Mucosa of rectum (tissue), 2 donors: Measurements from ENCODE around the gene MAP2K5.

Source experiments
- H3K27ac ChIP-seq, 2 donors: one replicate each; pipeline ENCODE4 v1.7.0; 2013; ENCODE audit warnings: inconsistent platforms in 2 of 2, low read depth in 2 of 2, low read length in 2 of 2
- H3K27me3 ChIP-seq, 2 donors: one replicate each; pipeline ENCODE4 v1.7.0; 2013; ENCODE audit warnings: low read length in 2 of 2; ENCODE audit not compliant: control insufficient read depth in 2 of 2, insufficient read depth in 2 of 2
- H3K36me3 ChIP-seq, 2 donors: one replicate each; pipeline ENCODE4 v1.7.0; 2013; ENCODE audit warnings: low read length in 2 of 2; ENCODE audit not compliant: control insufficient read depth in 2 of 2, insufficient read depth in 2 of 2
- H3K4me1 ChIP-seq, 2 donors: one replicate each; pipeline ENCODE4 v1.7.0; 2013; ENCODE audit warnings: low read length in 2 of 2, mild to moderate bottlenecking in 1 of 2; ENCODE audit not compliant: control insufficient read depth in 2 of 2, insufficient read depth in 2 of 2
- H3K4me3 ChIP-seq, 2 donors: one replicate each; pipeline ENCODE4 v1.7.0; 2013; ENCODE audit warnings: low read length in 2 of 2
- H3K9ac ChIP-seq, 2 donors: one replicate each; pipeline ENCODE4 v1.7.0; 2013; ENCODE audit warnings: low read length in 2 of 2, low read depth in 1 of 2, mild to moderate bottlenecking in 1 of 2
- H3K9me3 ChIP-seq, 2 donors: one replicate each; pipeline ENCODE4 v1.7.0; 2013; ENCODE audit warnings: low read length in 2 of 2; ENCODE audit not compliant: control insufficient read depth in 2 of 2
- donor health status: healthy.
- donor health status: Normal muscosa, but diverticular disease.

Gene MAP2K5

DNA sequence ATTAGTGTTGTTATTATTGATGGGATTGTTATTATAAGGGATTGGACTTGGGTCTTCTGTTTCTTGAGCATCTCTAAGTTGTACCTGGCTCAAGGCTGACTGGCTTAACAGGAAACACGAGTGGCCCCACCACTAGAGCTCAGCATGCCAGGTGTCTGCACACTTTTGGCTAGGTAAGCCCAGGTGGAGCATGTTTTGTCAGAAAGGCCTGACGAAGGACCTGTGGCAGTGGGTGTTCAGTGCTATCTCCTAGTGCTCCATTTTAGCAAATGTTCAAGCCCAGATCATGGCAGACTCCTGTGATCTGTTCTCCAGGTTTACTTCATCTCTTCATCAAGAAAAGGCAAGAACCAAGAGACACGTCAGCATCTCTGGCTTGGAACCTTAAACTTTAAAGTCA lies 3.4 kb downstream of the MAP2K5 start:
- H3K4me1 ChIP-seq: peaks cover 27 to 28% of the 10 kb centered on the region in 2 donors
- H3K4me3 ChIP-seq: no peak overlapping the region
- no peaks in the 10 kb centered on the region for H3K9me3 ChIP-seq
- no peak overlapping the region for H3K9ac ChIP-seq
- no peak overlapping the region for H3K27ac ChIP-seq
- peaks cover 3 to 5% of the 10 kb centered on the region in 2 donors for H3K36me3 ChIP-seq
- no peaks in the 10 kb centered on the region for H3K27me3 ChIP-seq

DNA sequence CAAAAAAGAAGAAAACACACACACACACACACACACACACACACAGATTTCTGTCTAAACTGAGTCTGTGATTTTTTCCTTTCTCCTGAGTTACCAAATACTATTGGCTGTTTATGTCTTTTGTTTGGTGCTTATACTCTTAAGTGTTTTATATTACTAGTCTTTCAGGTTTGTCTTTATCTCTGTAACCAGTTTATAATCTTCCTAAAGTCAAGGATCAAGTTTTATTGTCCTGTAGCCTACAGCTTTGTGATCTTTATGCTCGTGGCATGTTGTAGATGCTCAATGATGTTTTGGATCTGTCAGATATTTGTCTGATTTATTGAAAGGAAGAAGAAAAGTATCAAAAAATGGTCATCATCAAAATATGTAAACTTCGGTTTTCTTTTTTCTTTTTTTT lies 4.6 kb downstream of the MAP2K5 start:
- Histone ChIP-seq H3K9ac (no peak overlapping the region), H3K36me3 (peaks cover 7 to 11% of the 10 kb centered on the region in 2 donors), H3K27me3 (no peaks in the 10 kb centered on the region), H3K27ac (peak overlapping the region; percentile 16 to 62), H3K4me3 (no peak overlapping the region), H3K4me1 (peaks cover 24 to 27% of the 10 kb centered on the region in 2 donors), H3K9me3 (no peaks in the 10 kb centered on the region)

DNA sequence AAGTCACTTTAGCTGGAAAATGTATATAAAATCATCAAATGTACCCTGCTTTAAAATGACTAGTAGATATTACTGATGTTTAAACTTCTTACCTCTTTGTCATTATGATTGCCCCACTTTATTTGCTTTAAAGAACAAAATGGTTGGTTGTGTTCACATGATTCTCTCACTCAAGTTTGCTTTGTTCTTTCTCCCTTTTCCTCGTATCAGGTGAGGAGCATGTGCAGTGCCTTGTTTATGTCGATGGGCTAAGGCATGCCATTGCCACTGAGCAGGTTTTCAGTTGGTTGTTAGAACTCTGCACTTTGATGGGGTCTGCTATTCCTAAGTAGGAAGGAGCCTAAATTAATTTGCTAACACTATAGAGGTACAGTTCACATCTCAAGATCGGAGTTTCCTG lies 5.3 kb downstream of the MAP2K5 start:
- H3K4me3 ChIP-seq: no peak overlapping the region
- peaks cover 24 to 27% of the 10 kb centered on the region in 2 donors for H3K4me1 ChIP-seq
- peaks cover 7 to 11% of the 10 kb centered on the region in 2 donors for H3K36me3 ChIP-seq
- H3K9me3 ChIP-seq: no peaks in the 10 kb centered on the region
- H3K27me3 ChIP-seq: no peaks in the 10 kb centered on the region
- H3K27ac ChIP-seq: no peak overlapping the region
- no peak overlapping the region for H3K9ac ChIP-seq

DNA sequence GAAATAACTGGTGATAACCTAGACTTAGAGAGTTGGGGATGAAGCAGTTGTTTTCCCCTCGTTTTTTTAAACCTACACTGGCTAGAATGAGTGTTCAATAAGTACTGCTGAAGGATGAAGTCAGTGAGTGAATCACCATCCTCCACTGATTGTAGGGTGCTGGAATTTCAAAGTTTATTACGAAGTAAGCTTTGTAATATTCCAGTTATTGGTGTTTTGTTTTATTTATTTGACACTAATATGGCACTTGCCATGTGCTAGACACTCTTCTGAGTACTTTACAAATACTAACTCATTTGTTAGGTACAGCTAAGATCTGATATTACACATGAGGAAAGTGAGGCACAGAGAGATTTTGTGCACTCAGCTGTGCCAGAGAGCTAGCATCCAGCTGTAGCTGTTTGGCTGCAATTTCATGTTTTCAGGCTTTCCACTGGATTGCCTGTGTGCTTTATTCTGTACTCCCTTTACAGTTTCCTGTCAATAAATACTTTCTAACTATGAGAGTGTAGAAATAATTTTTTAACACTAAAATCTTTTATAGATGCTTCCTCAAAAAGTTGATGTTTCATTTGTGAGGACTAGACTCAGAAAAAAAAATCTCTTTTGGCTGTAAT lies 5.8 kb downstream of the MAP2K5 start:
- no peaks in the 10 kb centered on the region for H3K27me3 ChIP-seq
- no peak overlapping the region for H3K4me3 ChIP-seq
- H3K36me3 ChIP-seq: peaks cover 7 to 11% of the 10 kb centered on the region in 2 donors
- no peak overlapping the region for H3K9ac ChIP-seq
- no peaks in the 10 kb centered on the region for H3K9me3 ChIP-seq
- H3K4me1 ChIP-seq: peaks cover 19 to 23% of the 10 kb centered on the region in 2 donors
- peak overlapping the region in 1 of 2 donors; percentile 24 for H3K27ac ChIP-seq

DNA sequence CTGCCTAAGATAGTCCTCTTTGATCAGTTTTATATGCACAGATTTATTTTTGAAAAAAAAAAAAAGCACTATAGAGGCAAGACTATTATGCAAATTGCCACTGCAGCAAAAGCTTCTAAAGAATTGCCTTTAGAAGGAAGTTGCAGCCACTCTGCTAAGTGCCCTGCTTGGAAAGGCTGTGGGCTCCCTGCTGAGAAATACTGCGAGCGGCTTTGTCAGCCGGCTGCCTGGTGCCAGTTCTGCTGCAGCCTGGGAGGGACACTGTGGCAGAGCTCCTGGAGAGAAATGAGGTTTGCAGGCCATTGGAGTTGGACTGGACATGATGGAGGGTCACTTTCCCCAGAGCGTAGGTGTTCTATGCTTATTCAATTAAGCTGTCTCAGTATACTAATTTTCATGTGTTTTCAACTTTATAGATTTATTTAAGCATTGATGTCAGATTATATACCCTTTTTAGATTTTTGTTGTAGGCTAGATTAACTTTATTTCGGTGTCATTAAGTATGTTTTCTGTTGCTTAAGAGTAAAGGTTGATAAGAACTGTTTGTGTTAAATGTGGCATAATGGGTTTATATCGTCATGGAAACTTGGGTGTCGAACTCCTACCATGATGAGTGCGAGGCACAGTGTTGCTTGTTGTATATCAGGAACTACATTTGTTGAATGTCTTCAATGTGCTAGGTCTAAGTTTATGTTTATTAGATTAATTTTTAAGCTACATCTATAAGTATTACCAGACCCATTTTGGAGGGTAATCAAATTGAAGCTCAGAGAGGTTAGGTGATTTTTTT lies 6.6 kb downstream of the MAP2K5 start:
- H3K27ac ChIP-seq: peak overlapping the region in 1 of 2 donors; percentile 24
- H3K9me3 ChIP-seq: no peaks in the 10 kb centered on the region
- peak overlapping the region; percentile 4 to 18 for H3K9ac ChIP-seq
- peaks cover 7 to 11% of the 10 kb centered on the region in 2 donors for H3K36me3 ChIP-seq
- no peaks in the 10 kb centered on the region for H3K27me3 ChIP-seq
- peaks cover 12 to 17% of the 10 kb centered on the region in 2 donors for H3K4me1 ChIP-seq
- peak overlapping the region in 1 of 2 donors; percentile 55 for H3K4me3 ChIP-seq

DNA sequence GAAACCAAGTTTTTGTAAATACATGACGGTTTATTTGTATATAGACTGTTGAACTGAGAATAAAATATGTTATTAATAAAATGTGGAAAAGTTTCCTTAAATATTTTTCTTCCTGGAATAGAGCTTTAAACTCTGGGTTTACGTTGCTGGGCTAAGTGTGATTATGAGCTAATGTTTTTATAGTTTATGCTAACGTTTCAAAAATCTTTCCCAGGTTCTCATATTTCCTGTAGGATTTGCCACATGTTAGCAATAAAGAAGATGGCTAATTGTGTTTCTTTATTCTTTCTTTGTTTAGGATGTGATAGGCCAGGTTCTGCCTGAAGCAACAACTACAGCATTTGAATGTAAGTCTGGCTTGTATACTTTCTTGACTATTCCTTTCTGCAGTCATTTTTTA lies 7.2 kb downstream of the MAP2K5 start:
- H3K9ac ChIP-seq: no peak overlapping the region
- H3K36me3 ChIP-seq: peaks cover 7 to 11% of the 10 kb centered on the region in 2 donors
- H3K27me3 ChIP-seq: no peaks in the 10 kb centered on the region
- H3K4me1 ChIP-seq: peaks cover 11 to 16% of the 10 kb centered on the region in 2 donors
- H3K27ac ChIP-seq: no peak overlapping the region
- no peak overlapping the region for H3K4me3 ChIP-seq
- no peaks in the 10 kb centered on the region for H3K9me3 ChIP-seq

DNA sequence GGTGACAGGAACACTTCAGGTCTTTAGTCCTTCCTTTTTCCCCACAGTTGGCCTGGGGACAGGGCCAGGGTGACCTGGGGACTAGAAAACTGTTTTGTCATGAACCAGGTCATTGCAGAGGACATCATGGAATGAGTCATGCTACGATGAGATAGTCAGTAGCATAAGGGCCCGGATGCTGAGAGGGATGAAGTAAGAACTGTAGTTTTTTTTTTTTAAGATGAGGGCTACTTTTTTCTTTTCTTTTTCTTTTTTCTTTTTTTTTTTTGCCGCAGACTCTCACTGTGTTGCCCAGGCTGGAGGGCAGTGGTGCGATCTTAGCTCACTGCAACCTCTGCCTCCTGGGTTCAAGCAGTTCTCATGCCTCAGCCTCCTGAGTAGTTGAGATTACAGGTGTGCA lies 8.0 kb downstream of the MAP2K5 start:
- no peak overlapping the region for H3K27ac ChIP-seq
- H3K9ac ChIP-seq: no peak overlapping the region
- peaks cover 11 to 16% of the 10 kb centered on the region in 2 donors for H3K4me1 ChIP-seq
- no peaks in the 10 kb centered on the region for H3K27me3 ChIP-seq
- no peak overlapping the region for H3K4me3 ChIP-seq
- H3K9me3 ChIP-seq: no peaks in the 10 kb centered on the region
- peaks cover 9 to 11% of the 10 kb centered on the region in 2 donors for H3K36me3 ChIP-seq

DNA sequence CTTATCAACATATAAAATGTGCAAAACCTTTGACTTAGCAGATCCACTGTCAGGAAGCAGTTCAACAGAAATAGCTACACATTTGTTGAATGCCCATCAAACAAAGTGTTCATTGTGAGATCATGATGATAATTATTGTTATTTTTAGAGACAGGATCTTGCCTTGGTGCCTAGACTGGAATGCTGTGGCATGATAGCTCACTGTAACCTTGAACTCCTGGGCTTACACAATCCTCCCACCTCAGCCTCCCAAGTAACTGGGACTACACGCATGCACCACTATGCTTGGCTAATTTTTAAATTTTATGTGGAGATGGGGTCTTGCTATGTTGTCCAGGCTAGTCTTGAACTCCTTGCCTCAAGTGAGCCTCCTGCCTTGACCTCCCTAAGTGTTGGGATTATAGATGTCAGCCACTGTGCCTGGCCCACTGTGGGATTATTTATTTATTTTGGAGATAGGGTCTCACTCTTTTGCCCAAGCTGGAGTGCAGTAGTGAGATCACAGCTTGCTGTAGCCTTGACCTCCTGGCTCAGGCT lies 8.8 kb downstream of the MAP2K5 start:
- H3K27me3 ChIP-seq: no peaks in the 10 kb centered on the region
- H3K27ac ChIP-seq: no peak overlapping the region
- H3K9me3 ChIP-seq: no peaks in the 10 kb centered on the region
- H3K4me1 ChIP-seq: peaks cover 11 to 16% of the 10 kb centered on the region in 2 donors
- H3K36me3 ChIP-seq: peaks cover 6 to 9% of the 10 kb centered on the region in 2 donors
- H3K9ac ChIP-seq: no peak overlapping the region
- H3K4me3 ChIP-seq: no peak overlapping the region

DNA sequence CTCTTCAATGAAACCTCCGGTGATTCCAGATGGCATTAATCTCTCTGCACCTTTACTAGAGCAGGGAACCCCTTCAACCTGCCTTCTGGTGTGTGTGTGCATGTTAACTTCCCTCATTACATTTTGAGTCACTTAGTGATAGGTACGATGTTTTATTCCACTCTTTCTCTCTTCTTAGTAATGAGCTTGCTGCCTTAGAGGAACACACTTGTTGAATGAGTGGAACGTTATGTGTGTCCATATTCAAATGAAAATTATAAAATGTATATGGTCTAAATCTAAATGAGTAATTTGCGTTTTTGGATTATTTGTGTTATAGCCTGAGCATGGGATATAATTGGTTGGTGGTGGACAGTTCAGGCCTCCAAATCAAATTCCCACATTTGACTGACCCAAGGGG lies 12.1 kb downstream of the MAP2K5 start:
- H3K4me3 ChIP-seq: no peak overlapping the region
- H3K9me3 ChIP-seq: no peaks in the 10 kb centered on the region
- no peak overlapping the region for H3K27ac ChIP-seq
- no peaks in the 10 kb centered on the region for H3K27me3 ChIP-seq
- peaks cover 0 to 3% of the 10 kb centered on the region in 2 donors for H3K4me1 ChIP-seq
- peaks cover 9 to 14% of the 10 kb centered on the region in 2 donors for H3K36me3 ChIP-seq
- H3K9ac ChIP-seq: no peak overlapping the region

DNA sequence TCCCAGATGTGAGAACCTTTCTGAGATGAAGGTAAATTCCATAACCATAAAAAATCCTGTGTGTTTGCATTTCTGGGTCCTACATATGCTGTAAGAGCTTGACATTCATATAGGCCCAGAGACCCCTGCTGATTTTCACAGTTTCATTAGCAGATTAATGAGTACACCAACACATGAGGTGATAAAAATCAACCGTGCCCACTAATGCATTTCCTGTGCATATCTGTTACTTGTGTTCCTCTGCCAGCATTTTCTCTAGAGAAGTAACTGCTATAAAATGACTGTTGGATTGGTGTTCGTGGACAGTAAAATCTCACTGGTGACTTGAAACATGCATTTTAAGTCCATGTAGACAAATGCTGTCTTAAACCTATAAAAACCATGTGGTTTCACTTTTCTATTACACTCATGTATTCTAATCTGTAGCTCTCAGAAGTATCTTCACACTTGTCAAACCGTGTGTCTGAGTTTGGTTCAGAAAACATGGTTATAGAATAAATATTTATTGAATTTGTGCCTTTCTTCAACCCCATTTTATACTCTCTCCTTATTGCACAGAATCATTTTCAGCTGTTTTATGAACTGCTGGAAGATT lies 14.6 kb downstream of the MAP2K5 start:
- H3K27ac ChIP-seq: no peak overlapping the region
- H3K9ac ChIP-seq: no peak overlapping the region
- H3K9me3 ChIP-seq: no peaks in the 10 kb centered on the region
- peaks cover 6 to 8% of the 10 kb centered on the region in 2 donors for H3K36me3 ChIP-seq
- H3K4me3 ChIP-seq: no peak overlapping the region
- no peaks in the 10 kb centered on the region for H3K4me1 ChIP-seq
- H3K27me3 ChIP-seq: no peaks in the 10 kb centered on the region
